ENCODE data around the gene AFAP1L1.
A peak's percentile ranks its signal among the peaks of the same experiment; 100 is the strongest.

The AFAP1L1 gene

DNA sequence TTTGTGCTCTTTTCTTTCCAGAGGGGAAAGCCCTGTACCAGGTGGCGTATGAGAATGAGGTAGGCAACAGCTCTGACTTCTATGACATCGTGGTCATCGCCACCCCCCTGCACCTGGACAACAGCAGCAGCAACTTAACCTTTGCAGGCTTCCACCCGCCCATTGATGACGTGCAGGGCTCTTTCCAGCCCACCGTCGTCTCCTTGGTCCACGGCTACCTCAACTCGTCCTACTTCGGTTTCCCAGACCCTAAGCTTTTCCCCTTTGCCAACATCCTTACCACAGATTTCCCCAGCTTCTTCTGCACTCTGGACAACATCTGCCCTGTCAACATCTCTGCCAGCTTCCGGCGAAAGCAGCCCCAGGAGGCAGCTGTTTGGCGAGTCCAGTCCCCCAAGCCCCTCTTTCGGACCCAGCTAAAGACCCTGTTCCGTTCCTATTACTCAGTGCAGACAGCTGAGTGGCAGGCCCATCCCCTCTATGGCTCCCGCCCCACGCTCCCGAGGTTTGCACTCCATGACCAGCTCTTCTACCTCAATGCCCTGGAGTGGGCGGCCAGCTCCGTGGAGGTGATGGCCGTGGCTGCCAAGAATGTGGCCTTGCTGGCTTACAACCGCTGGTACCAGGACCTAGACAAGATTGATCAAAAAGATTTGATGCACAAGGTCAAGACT, 96.5 kb downstream of the AFAP1L1 start:
- no peaks in the 10 kb centered on the region for H3K4me1 ChIP-seq (ENCODE audit: control insufficient read depth, insufficient read depth, low read length)
- no peaks in the 10 kb centered on the region for H3K36me3 ChIP-seq (ENCODE audit: insufficient read depth, low read length)
- no peak overlapping the region for H3K4me3 ChIP-seq (ENCODE audit: low read length)
- no peaks in the 10 kb centered on the region for H3K9me3 ChIP-seq (replicated peaks; ENCODE audit: low read length)
- no peak overlapping the region for H3K9ac ChIP-seq (ENCODE audit: low read depth, low read length)
- peak overlapping the region; percentile 27 for H3K4me2 ChIP-seq (ENCODE audit: low read length)
- H3K27me3 ChIP-seq (ENCODE audit: control insufficient read depth, insufficient read depth, low read length), result peaks cover 7% of the 10 kb centered on the region

DNA sequence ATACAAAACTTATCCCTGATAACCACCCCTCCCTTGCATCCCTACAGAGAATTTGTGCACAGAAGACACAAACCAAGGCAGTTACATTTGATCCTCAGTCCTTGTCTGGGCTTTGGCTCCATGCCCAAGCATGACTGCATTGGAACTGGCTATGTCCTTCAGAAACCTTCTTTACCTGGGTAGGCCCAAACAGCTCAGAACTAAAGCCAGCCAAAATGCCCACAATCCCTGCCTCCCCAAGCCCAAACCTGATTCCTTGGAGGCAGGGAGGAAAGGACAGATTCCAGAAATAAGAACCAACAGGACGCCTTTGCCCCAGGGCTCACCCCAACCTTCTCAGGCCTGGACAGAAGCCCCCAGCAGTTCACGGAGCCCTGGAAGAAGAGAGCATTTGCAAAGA, 99.2 kb downstream of the AFAP1L1 start:
- Histone ChIP-seq H3K4me1 (ENCODE audit: control insufficient read depth, insufficient read depth, low read length) (no peaks in the 10 kb centered on the region), H3K9me3 (replicated peaks; ENCODE audit: low read length) (no peaks in the 10 kb centered on the region), H3K9ac (ENCODE audit: low read depth, low read length) (no peak overlapping the region), H3K4me2 (ENCODE audit: low read length) (no peak overlapping the region), H3K36me3 (ENCODE audit: insufficient read depth, low read length) (no peaks in the 10 kb centered on the region), H3K4me3 (ENCODE audit: low read length) (no peak overlapping the region), H3K27me3 (ENCODE audit: control insufficient read depth, insufficient read depth, low read length) (peaks cover 7% of the 10 kb centered on the region)

DNA sequence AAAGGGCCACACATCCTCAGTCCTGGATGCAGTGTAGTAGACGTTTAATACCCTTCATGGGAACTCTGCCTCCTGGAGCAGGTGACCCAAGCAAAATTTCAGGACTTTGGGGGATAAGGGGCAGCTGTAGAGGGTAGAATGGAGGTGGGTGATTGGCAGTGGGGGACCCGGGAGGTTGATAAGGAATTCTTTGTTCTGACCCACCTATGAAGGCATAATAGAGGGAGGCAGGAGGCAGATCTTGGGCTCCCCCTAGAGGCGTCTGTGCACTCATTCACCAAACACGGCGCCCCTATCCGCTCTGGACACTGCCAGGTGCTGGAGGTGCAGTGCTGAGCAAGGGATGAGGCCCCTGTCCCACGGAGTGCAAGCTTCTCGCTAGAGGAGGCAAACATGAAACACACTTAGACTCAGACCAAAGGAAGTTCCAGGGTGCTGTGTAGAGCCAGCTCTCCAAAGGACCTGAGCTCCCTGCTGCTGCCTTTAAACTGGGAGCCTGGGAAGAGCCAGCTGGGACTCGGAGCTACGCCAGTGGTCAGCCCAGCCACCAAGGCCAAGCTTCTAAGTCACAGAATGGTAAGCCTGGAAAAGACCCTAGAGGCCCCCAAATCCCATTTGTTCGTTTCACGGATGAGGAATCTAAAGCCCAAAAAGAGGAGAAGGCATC, 99.8 kb downstream of the AFAP1L1 start:
- Histone ChIP-seq H3K4me2 (ENCODE audit: low read length) (no peak overlapping the region), H3K9ac (ENCODE audit: low read depth, low read length) (no peak overlapping the region), H3K4me1 (ENCODE audit: control insufficient read depth, insufficient read depth, low read length) (no peaks in the 10 kb centered on the region), H3K36me3 (ENCODE audit: insufficient read depth, low read length) (no peaks in the 10 kb centered on the region), H3K4me3 (ENCODE audit: low read length) (no peak overlapping the region), H3K9me3 (replicated peaks; ENCODE audit: low read length) (no peaks in the 10 kb centered on the region), H3K27me3 (ENCODE audit: control insufficient read depth, insufficient read depth, low read length) (peaks cover 7% of the 10 kb centered on the region)

DNA sequence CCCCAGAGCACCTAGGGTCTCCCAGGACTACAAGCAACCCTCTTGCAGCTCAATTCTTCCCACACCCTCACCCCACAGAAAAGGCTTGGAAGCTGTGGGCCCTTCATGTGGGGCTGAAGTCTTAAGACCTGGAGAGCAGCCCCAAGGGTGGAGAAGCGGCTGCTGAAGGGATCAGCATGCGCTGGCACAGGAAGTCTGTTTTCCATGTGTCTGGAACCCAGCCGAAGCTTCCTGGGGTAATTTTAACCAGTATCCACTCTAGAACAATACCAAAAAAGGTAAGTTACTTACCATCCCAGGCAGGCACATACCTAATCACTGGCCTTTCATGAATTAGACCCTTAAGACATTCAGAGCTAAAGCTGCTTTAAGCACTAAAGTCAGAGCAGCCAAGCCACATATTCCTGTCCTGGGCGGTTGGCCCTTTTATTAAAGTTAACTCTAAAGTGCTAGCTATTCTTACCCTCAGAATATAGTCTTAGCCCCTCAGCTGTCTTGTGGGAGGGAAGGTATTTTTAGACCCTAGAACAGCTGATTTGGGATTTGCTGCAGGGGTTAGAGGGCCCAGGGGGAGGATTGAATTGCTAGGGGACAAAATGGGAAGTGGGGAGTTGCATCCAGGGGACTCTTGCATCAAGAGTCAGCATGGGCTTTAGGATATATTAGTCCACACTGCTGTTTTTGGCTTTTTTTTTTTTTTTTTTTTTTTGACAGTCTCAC, 100.6 kb downstream of the AFAP1L1 start:
- Histone ChIP-seq H3K27me3 (ENCODE audit: control insufficient read depth, insufficient read depth, low read length) (peaks cover 7% of the 10 kb centered on the region), H3K9ac (ENCODE audit: low read depth, low read length) (no peak overlapping the region), H3K4me1 (ENCODE audit: control insufficient read depth, insufficient read depth, low read length) (no peaks in the 10 kb centered on the region), H3K36me3 (ENCODE audit: insufficient read depth, low read length) (no peaks in the 10 kb centered on the region), H3K4me2 (ENCODE audit: low read length) (no peak overlapping the region), H3K4me3 (ENCODE audit: low read length) (no peak overlapping the region), H3K9me3 (replicated peaks; ENCODE audit: low read length) (no peaks in the 10 kb centered on the region)

DNA sequence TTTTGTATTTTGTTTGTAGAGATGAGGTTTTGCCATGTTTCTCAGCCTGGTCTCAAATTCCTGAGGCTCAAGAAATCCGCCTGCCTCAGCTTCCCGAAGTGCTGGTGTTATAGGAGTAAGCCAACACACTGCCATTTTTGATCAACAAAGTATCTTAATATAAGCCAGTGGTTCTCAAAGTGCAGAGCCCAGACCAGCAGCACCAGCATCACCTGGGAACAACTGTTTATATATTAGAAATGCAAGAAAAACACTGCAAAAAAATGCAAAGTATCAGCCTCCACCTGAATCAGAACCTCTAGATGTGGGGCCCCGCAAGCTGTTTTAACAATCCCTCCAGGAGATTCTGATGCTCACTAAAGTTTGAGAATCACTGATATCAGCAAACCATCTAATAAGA, 101.3 kb downstream of the AFAP1L1 start:
- no peak overlapping the region for H3K9ac ChIP-seq (ENCODE audit: low read depth, low read length)
- H3K4me2 ChIP-seq (ENCODE audit: low read length), result no peak overlapping the region
- no peaks in the 10 kb centered on the region for H3K36me3 ChIP-seq (ENCODE audit: insufficient read depth, low read length)
- H3K27me3 ChIP-seq (ENCODE audit: control insufficient read depth, insufficient read depth, low read length), result peaks cover 7% of the 10 kb centered on the region
- no peaks in the 10 kb centered on the region for H3K4me1 ChIP-seq (ENCODE audit: control insufficient read depth, insufficient read depth, low read length)
- no peaks in the 10 kb centered on the region for H3K9me3 ChIP-seq (replicated peaks; ENCODE audit: low read length)
- no peak overlapping the region for H3K4me3 ChIP-seq (ENCODE audit: low read length)

DNA sequence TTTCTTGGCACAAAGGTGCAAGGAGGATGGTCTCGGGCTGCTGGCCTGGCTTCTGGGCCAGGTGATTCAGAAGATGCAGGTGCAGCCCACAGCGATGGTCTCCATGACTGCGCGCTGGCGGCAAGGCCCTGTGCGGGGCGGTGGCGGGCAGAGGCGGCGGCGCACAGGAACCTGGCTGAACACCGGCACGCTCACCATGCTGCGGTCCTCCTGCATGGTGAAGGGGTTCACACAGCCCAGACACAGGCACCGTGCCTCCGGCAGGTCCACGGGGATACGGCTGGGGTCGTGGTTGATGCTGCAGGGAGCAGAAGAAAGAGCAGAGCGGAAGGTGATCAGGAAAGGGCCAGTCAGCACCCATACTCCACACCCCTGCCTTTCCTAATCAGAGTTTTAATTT, 102.6 kb downstream of the AFAP1L1 start:
- Histone ChIP-seq H3K9me3 (replicated peaks; ENCODE audit: low read length) (no peaks in the 10 kb centered on the region), H3K4me2 (ENCODE audit: low read length) (no peak overlapping the region), H3K9ac (ENCODE audit: low read depth, low read length) (no peak overlapping the region), H3K4me3 (ENCODE audit: low read length) (no peak overlapping the region), H3K27me3 (ENCODE audit: control insufficient read depth, insufficient read depth, low read length) (peaks cover 14% of the 10 kb centered on the region), H3K36me3 (ENCODE audit: insufficient read depth, low read length) (no peaks in the 10 kb centered on the region), H3K4me1 (ENCODE audit: control insufficient read depth, insufficient read depth, low read length) (no peaks in the 10 kb centered on the region)

DNA sequence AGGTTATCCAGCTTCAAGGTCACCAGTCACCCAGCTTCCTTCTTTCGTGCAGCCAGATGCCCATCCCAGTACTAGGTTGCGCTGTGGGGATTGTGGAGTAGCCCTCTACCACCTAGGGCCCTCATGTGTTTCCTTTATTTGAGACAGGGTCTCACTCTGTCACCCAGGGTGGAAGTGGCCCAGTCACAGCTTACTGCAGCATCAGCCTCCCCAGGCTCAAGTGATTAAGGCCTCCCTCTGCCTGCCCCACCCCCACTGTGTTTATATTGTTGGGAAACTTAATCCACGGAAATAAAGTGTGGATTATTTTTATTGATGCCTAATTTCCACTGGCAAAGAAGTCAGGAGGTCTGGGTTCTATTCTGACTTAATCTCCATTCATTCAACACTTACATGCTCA, 103.1 kb downstream of the AFAP1L1 start:
- H3K9me3 ChIP-seq (replicated peaks; ENCODE audit: low read length), result no peaks in the 10 kb centered on the region
- peaks cover 16% of the 10 kb centered on the region for H3K27me3 ChIP-seq (ENCODE audit: control insufficient read depth, insufficient read depth, low read length)
- no peaks in the 10 kb centered on the region for H3K36me3 ChIP-seq (ENCODE audit: insufficient read depth, low read length)
- H3K9ac ChIP-seq (ENCODE audit: low read depth, low read length), result no peak overlapping the region
- no peak overlapping the region for H3K4me3 ChIP-seq (ENCODE audit: low read length)
- H3K4me1 ChIP-seq (ENCODE audit: control insufficient read depth, insufficient read depth, low read length), result no peaks in the 10 kb centered on the region
- no peak overlapping the region for H3K4me2 ChIP-seq (ENCODE audit: low read length)

DNA sequence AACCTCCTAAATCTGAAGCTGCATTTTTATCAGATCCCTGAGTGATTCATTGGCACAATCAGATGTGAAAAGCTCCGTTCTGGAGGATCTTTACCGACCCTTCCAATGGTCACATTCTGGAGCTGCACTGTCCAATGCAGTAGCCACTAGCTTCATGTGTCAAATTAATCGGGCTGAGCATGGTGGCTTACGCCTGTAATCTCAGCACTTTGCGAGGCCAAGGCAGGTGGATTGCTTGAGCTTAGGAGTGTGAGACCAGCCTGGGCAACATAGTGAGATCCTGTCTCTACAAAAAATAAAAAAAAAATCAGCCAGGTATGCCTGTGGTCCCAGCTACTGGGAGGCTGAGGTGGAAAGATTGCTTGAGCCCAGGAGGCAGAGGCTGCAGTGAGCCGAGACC, 103.8 kb downstream of the AFAP1L1 start:
- no peak overlapping the region for H3K4me3 ChIP-seq (ENCODE audit: low read length)
- no peaks in the 10 kb centered on the region for H3K4me1 ChIP-seq (ENCODE audit: control insufficient read depth, insufficient read depth, low read length)
- H3K27me3 ChIP-seq (ENCODE audit: control insufficient read depth, insufficient read depth, low read length), result peaks cover 19% of the 10 kb centered on the region
- H3K36me3 ChIP-seq (ENCODE audit: insufficient read depth, low read length), result no peaks in the 10 kb centered on the region
- no peak overlapping the region for H3K4me2 ChIP-seq (ENCODE audit: low read length)
- no peaks in the 10 kb centered on the region for H3K9me3 ChIP-seq (replicated peaks; ENCODE audit: low read length)
- H3K9ac ChIP-seq (ENCODE audit: low read depth, low read length), result no peak overlapping the region

DNA sequence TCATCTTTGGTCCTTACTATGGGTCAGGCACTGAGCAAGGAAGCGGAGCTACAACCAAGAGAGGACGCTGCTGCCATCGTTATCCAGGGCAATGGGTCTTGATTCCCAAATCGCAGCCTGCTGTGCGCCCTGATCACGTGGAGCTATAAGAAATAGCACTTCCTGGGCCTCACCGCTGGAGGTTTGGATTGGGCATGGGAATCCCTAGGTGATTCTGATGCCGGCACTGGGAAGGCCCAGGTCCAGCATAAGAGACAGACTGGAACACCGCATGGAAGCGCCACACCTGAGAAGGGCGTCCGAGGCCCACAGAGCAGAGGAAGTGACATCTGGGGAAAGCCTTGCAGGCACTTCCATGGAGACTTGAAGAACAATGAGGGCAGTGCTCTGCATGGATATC, 104.4 kb downstream of the AFAP1L1 start:
- H3K4me3 ChIP-seq (ENCODE audit: low read length), result no peak overlapping the region
- no peak overlapping the region for H3K4me2 ChIP-seq (ENCODE audit: low read length)
- H3K4me1 ChIP-seq (ENCODE audit: control insufficient read depth, insufficient read depth, low read length), result no peaks in the 10 kb centered on the region
- H3K27me3 ChIP-seq (ENCODE audit: control insufficient read depth, insufficient read depth, low read length), result peaks cover 19% of the 10 kb centered on the region
- no peaks in the 10 kb centered on the region for H3K9me3 ChIP-seq (replicated peaks; ENCODE audit: low read length)
- H3K9ac ChIP-seq (ENCODE audit: low read depth, low read length), result no peak overlapping the region
- no peaks in the 10 kb centered on the region for H3K36me3 ChIP-seq (ENCODE audit: insufficient read depth, low read length)

DNA sequence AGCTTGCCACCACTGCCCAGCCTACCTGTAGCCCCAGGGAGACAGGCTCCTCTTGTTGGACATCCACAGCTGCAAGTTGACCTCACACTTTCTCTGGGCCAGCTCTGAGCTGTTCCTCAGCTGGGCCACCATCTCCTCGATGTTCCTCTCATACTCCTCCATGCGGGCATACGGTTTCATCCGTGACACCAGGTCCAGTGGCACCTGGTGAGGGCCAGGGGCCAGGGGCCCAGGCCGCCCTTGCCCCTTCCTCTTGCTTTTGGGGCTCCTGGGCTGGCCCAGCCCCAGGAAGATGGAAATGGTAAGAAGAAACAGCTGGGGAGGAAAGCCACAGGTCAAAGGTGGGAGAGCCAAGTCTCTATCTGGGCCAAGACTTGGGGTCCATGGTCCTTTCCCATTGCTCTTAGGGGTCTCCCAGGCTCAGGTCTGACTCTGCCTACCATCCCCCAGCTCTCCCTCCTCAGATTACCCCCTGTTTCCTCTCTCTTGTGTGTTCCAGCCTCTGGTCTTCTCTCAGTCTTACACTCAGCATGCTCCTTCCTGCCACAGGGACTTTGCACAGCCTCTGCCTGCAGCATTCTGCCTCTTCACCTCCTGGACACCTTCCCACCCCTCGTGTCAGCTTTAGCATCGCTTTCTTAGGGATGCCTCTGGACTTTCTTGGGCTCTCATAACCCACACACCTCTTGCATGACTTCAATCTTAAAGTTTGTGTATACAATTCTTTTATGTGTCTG, 105.2 kb downstream of the AFAP1L1 start:
- Histone ChIP-seq H3K4me2 (ENCODE audit: low read length) (no peak overlapping the region), H3K27me3 (ENCODE audit: control insufficient read depth, insufficient read depth, low read length) (peaks cover 15% of the 10 kb centered on the region), H3K9ac (ENCODE audit: low read depth, low read length) (no peak overlapping the region), H3K4me3 (ENCODE audit: low read length) (no peak overlapping the region), H3K9me3 (replicated peaks; ENCODE audit: low read length) (no peaks in the 10 kb centered on the region), H3K36me3 (ENCODE audit: insufficient read depth, low read length) (no peaks in the 10 kb centered on the region), H3K4me1 (ENCODE audit: control insufficient read depth, insufficient read depth, low read length) (no peaks in the 10 kb centered on the region)

DNA sequence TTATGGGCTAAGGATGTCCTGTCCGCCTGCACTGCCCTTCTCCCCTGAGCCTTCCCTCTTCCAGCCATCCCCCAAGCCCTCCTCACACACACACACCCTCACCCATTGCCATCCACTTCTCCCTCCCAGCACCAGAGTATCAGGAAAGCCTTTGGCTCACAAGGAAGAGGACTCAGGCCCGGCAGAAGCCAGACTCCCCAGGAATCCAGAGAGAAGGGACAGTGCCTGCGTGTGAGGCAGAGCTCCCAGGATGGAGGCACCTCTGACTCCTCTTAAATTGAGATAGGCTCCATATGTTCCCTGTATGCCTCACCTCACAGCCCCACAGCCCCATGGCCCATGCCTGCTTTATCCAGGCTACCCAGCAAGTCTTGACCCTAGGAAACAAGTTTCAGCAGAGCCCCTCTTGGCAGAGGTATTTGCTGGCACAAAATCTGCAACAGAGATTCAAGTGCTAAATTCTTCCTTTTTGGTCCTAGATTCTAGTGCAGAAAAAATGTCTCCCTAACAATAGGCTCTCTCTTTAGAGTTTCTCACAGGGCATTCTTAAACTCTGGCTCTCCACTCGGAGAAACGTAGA, 106.7 kb downstream of the AFAP1L1 start:
- Histone ChIP-seq H3K4me2 (ENCODE audit: low read length) (no peak overlapping the region), H3K4me3 (ENCODE audit: low read length) (no peak overlapping the region), H3K27me3 (ENCODE audit: control insufficient read depth, insufficient read depth, low read length) (peaks cover 12% of the 10 kb centered on the region), H3K9ac (ENCODE audit: low read depth, low read length) (no peak overlapping the region), H3K36me3 (ENCODE audit: insufficient read depth, low read length) (no peaks in the 10 kb centered on the region), H3K9me3 (replicated peaks; ENCODE audit: low read length) (no peaks in the 10 kb centered on the region), H3K4me1 (ENCODE audit: control insufficient read depth, insufficient read depth, low read length) (no peaks in the 10 kb centered on the region)

Data from skeletal muscle satellite cell (primary cell).